Measurements from ENCODE around the gene CASKIN1.

- no peak for TF ChIP-seq POLR2A (IDR thresholded peaks at IDR 0.05)
- TF ChIP-seq CTCF (IDR thresholded peaks at IDR 0.05), result no peak
Measured at GRCh38 chr16:2178321-2179106, 17.9 kb downstream of the CASKIN1 start.

All from lower leg skin (tissue), 3 donors.